GM18498 (cell line): ENCODE results near the gene IZUMO4.

Source experiments
- ATAC-seq: cut with Tn5 transposase; IDR thresholded peaks from one replicate; pipeline ENCODE4 v1.9.1; 2021; ENCODE audit warnings: mild to moderate bottlenecking, moderate library complexity; ENCODE audit not compliant: unreplicated experiment

IZUMO4 gene

DNA sequence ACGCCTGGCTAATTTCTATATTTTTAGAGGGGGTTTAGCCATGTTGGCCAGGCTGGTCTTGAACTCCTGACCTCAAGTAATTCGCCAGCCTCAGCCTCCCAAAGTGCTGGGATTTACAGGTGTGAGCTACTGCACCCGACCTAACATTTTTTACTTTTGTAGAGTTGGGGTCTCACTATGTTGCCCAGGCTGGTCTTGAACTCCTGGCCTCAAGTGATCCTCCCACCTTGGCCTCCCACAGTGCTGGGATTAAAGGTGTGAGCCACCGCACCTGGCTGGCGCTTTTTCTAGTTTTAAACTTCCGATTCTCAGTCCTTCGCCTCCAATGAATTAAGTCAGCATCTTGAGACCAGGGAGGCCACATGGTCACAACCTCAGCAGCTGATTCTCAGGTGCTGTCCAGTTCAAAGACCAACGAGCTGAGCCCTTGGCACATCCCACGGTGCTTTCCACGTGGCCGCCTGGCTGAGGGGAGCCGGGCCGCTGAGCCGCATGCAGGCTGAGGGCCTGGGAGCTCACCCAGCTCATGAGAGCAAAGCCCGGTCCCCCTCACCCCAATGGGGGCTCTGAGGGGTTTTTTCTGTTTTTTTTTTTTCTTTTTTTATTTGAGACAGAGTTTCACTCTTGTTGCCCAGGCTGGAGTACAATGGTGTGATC, 45.6 kb downstream of the IZUMO4 start:
- ATAC-seq: no peak

DNA sequence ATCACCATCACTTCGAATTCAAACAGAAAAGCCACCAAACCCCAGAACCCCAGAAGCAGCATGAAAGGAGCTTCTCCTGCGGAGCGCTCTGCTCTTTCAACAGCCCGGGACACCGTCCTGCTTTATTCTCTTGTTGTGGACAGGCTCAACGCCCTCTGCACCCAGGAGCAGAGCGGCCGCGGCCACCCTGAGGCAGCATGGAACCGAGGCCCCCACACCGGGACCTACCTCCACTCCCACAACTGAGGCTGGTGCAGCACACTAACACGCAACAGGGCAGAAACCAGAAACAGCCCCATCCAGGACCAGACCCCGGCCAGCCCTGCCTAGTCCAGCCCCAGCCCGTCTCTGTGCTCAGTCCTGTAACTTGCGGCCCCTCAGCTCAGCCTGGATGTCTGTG, 47.5 kb downstream of the IZUMO4 start:
- ATAC-seq: no peak

DNA sequence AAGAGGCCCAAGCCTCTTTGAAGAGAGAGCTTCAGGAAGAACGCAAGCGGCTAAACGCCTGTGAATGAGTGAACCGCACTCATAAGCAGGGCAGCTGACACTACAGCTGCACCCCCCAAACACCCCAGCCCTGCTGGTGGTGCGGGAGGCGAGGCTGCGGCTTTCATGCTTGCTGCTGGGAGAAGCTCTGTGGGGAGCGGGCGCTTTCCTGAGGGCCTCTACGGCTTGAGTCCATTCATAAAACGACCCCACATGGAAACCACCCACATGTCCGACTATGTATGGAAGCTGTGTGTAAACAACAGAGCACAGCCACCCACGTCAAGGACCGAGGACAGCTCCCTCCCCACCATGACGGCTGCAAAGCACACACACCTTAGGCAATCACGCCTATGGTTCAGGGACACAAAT, 49.1 kb downstream of the IZUMO4 start:
- no peak for ATAC-seq

DNA sequence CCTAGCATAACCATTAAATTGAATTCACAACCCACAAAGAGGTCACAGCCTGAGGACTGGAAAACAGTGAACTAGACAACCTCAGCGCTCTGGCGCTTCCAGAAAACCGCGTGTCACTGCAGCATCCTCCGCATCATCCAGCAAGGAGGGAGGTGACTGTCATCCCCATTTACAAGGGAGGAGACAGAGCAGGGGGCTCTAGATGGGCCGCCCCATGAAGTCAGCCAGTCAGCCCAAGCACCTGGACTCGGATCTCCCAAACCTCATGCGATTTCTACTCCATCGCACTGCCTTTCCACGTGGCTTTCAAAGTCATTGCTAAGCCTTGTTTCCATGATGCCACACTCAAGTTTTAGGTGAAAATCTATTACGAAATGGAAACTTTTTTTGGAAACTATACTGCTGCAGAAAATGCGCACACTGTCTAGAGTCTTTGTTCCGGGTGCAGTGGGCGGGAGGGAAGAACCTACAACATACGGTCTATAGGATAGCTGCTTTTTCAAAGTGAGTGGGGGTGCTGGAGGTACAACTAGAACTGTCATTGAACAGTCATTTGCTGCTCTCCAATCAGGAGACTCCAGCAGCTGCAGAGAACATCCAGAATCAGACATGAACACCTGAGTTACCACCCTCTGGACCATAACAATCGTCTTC, 51.9 kb downstream of the IZUMO4 start:
- no peak for ATAC-seq
